B cell (primary cell): ENCODE measurements around the gene MS4A1. TPM values are rescaled to one million over a fixed set of nuclear protein-coding genes. Genes with fewer than 3 reads are reported as not detected.
"Not testable (repeated sequence)": the region's sequence is repeated elsewhere in the genome, so short reads cannot be mapped to it uniquely, and the experiment has no call there.

ENCODE experiments used
- ATAC-seq: fragments of 200-7000 bp; cut with Tn5 transposase; one replicate; pipeline ENCODE4 v1.10.0; 2021; ENCODE audit warnings: low read depth, mild to moderate bottlenecking, moderate number of reproducible peaks, moderate library complexity
- CTCF ChIA-PET: fragments of 350-600 bp; sonication (Branson Sonifier 250); formaldehyde crosslinking; loops from one replicate; lab custom pipeline; 2021; ENCODE audit warnings: antibody characterized with exemption, inconsistent platforms; lab: Charles Lee
- POLR2A ChIA-PET: fragments of 350-600 bp; sonication (Branson Sonifier 250); formaldehyde crosslinking; loops from one replicate; lab custom pipeline; 2021; ENCODE audit warnings: antibody characterized with exemption; lab: Charles Lee
- DNase-seq: peaks from one replicate; pipeline ENCODE4 v3.0.0; 2013
- H2AFZ ChIP-seq: 2 replicates; pipeline ENCODE4 v1.6.1; 2012; ENCODE audit warnings: mild to moderate bottlenecking, low read depth, low read length; ENCODE audit not compliant: insufficient read depth, poor library complexity, severe bottlenecking
- H3K27ac ChIP-seq, 2 donors: 1 replicate in 1 of 2; 2 replicates in 1 of 2; pipeline ENCODE4 v1.5.1; 2012 to 2013; ENCODE audit warnings: low read length in 2 of 2, mild to moderate bottlenecking in 2 of 2, moderate library complexity in 1 of 2
- H3K27me3 ChIP-seq, 4 experiments: fragments of 200-600 bp in 1 of 4; sonication (generic) in 1 of 4; replicated peaks in 1 of 4; 1 replicate in 2 of 4; 2 replicates in 2 of 4; pipeline versions ENCODE4 v1.6.1 to v1.7.0; 2013 to 2016; ENCODE audit warnings: low read length in 3 of 4, mild to moderate bottlenecking in 2 of 4, mixed read lengths in 1 of 4, moderate library complexity in 1 of 4; ENCODE audit not compliant: insufficient read depth in 4 of 4, control insufficient read depth in 3 of 4; ENCODE audit errors: control extremely low read depth in 1 of 4
- H3K36me3 ChIP-seq, 2 experiments: replicated peaks in 1 of 2; 1 replicate in 1 of 2; 2 replicates in 1 of 2; pipeline versions ENCODE4 v1.6.1 to v1.7.1; 2013; ENCODE audit warnings: low read length in 1 of 2; ENCODE audit not compliant: insufficient read depth in 2 of 2, control insufficient read depth in 1 of 2; ENCODE audit errors: control extremely low read depth in 1 of 2, extremely low read depth in 1 of 2
- H3K4me1 ChIP-seq, 2 donors: fragments of 200-600 bp in 1 of 2; sonication (generic) in 1 of 2; 1 replicate in 1 of 2; 2 replicates in 1 of 2; pipeline versions ENCODE4 v1.5.1 to v1.6.1; 2013 to 2017; ENCODE audit warnings: low read length in 2 of 2; ENCODE audit not compliant: control insufficient read depth in 2 of 2, insufficient read depth in 2 of 2
- H3K4me2 ChIP-seq: replicated peaks from 2 replicates; pipeline ENCODE3; 2012; ENCODE audit warnings: mild to moderate bottlenecking, low read depth, low read length; ENCODE audit not compliant: poor library complexity, severe bottlenecking
- H3K4me3 ChIP-seq, 5 experiments: fragments of 200-600 bp in 1 of 5; sonication (generic) in 1 of 5; 1 replicate in 3 of 5; 2 replicates in 2 of 5; pipeline versions ENCODE4 v1.5.1 to v1.7.0; 2011 to 2016; ENCODE audit warnings: low read length in 4 of 5, mild to moderate bottlenecking in 4 of 5, low read depth in 2 of 5, control low read depth in 1 of 5, moderate library complexity in 1 of 5; ENCODE audit not compliant: insufficient read depth in 1 of 5; ENCODE audit errors: control extremely low read depth in 1 of 5, extremely low read depth in 1 of 5
- H3K79me2 ChIP-seq: fragments of 200-600 bp; sonication (generic); one replicate; pipeline ENCODE4 v1.6.0; 2016; ENCODE audit warnings: low read length; ENCODE audit not compliant: control insufficient read depth, insufficient read depth
- H3K9ac ChIP-seq: fragments of 200-600 bp; sonication (generic); 2 replicates; pipeline ENCODE4 v1.6.1; 2017; ENCODE audit warnings: mild to moderate bottlenecking, low read length, moderate library complexity
- H3K9me3 ChIP-seq, 3 donors: one replicate each; pipeline versions ENCODE4 v1.6.1 to v1.7.1; 2013; ENCODE audit warnings: low read length in 2 of 3; ENCODE audit not compliant: control insufficient read depth in 2 of 3, insufficient read depth in 1 of 3; ENCODE audit errors: control extremely low read depth in 1 of 3
- H4K20me1 ChIP-seq: 2 replicates; pipeline ENCODE4 v1.6.0; 2012; ENCODE audit warnings: mild to moderate bottlenecking, low read length; ENCODE audit not compliant: insufficient read depth, control insufficient read depth, poor library complexity, severe bottlenecking
- H3K27ac Mint-ChIP-seq: one replicate; pipeline ENCODE4 v1.8.0; 2021; ENCODE audit warnings: mixed read lengths
- H3K27me3 Mint-ChIP-seq: one replicate; pipeline ENCODE4 v1.8.0; 2021; ENCODE audit warnings: mixed read lengths
- H3K4me1 Mint-ChIP-seq: one replicate; pipeline ENCODE4 v1.8.0; 2021; ENCODE audit warnings: mixed read lengths
- H3K4me3 Mint-ChIP-seq: one replicate; pipeline ENCODE4 v1.8.0; 2021; ENCODE audit warnings: mixed read lengths
- H3K9me3 Mint-ChIP-seq: one replicate; pipeline ENCODE4 v1.8.0; 2022; ENCODE audit warnings: mixed read lengths; ENCODE audit not compliant: insufficient read depth
- EZH2 ChIP-seq: IDR thresholded peaks from 2 replicates; pipeline ENCODE4 v1.6.1; 2012; ENCODE audit warnings: borderline replicate concordance, low read depth, mild to moderate bottlenecking, moderate library complexity, low read length; ENCODE audit not compliant: insufficient read depth, poor library complexity, severe bottlenecking
- WGBS: methylation state at CpG from one replicate; pipeline ENCODE4 v1.1.5; 2013; ENCODE audit warnings: missing lambda C conversion rate; ENCODE audit not compliant: insufficient coverage; 5-methylcytosine and 5-hydroxymethylcytosine counted together
- intact Hi-C: fragments of 100-400 bp; cut with micrococcal nuclease; formaldehyde crosslinking; loops from one replicate; pipeline ENCODE4 v1.10.0; 2022
- polyA plus RNA-seq: library from polyadenylated mRNA; depleted of rRNA; stranded (reverse); fragments of >200 nt; gene quantifications from 2 replicates; pipeline ENCODE4 v1.2.3, GENCODE V29; 2012
- total RNA-seq, 2 donors: library from RNA; stranded (reverse); fragments of 120-200 nt in 1 of 2; gene quantifications; 1 replicate in 1 of 2; 2 replicates in 1 of 2; pipeline versions ENCODE4 v1.2.3 to v1.2.4, GENCODE V29; 2013 to 2022

The MS4A1 gene
- total and polyA plus RNA-seq, 2 donors (not counting 1 experiment from before 2014, with no cell fraction given): 1,202 to 5,160 TPM

- ChIA-PET CTCF (interaction anchor here (1.8 kb wide), 1 partner anchor 85 kb away, joined by 6 read pairs; no protein-coding TSS in a partner anchor), POLR2A (interaction anchor here (0.9 kb wide), 1 partner anchor 29 kb away, joined by 5 read pairs; no protein-coding TSS in a partner anchor)
- no peak overlapping the region for H3K27ac ChIP-seq
- no peaks in the 10 kb centered on the region for H3K36me3 ChIP-seq
- intact Hi-C loops: loop anchor here (2.0 kb wide), 1 partner anchor 69 kb away; the partner anchor contains the start of gene MS4A7
- H2AFZ ChIP-seq: no peak overlapping the region
- H3K4me2 ChIP-seq: no peak overlapping the region
- no peak overlapping the region for H3K9ac ChIP-seq
- peaks cover 34% of the 10 kb centered on the region in 2 donors for H3K4me1 ChIP-seq
- H3K4me3 ChIP-seq: no peak overlapping the region
- Mint-ChIP-seq H3K4me3 (no peak overlapping the region), H3K9me3 (no peaks in the 10 kb centered on the region), H3K27me3 (no peaks in the 10 kb centered on the region), H3K27ac (peak overlapping the region; percentile 58), H3K4me1 (peaks cover 59% of the 10 kb centered on the region)
- no peaks in the 10 kb centered on the region for H3K27me3 ChIP-seq
- ATAC-seq: no peak
- H4K20me1 ChIP-seq: no peaks in the 10 kb centered on the region
- no peak for DNase-seq
- TF ChIP-seq EZH2: no peak
- H3K9me3 ChIP-seq: peaks cover 0 to 3% (median 0%) of the 10 kb centered on the region in 3 donors
- peaks cover 7% of the 10 kb centered on the region for H3K79me2 ChIP-seq
Measured at GRCh38 chr11:60447846-60448245, 7.8 kb upstream of the MS4A1 start.

- H3K9me3 Mint-ChIP-seq, H3K27ac ChIP-seq, DNase-seq, H3K9ac ChIP-seq, H3K27me3 ChIP-seq, H3K4me2 ChIP-seq, H3K4me3 Mint-ChIP-seq, POLR2A ChIA-PET, H3K4me3 ChIP-seq, H3K27me3 Mint-ChIP-seq, ATAC-seq, H4K20me1 ChIP-seq, H3K27ac Mint-ChIP-seq, CTCF ChIA-PET, H2AFZ ChIP-seq, H3K9me3 ChIP-seq, H3K36me3 ChIP-seq: not testable (repeated sequence)
- H3K4me1 ChIP-seq: peaks cover 45 to 47% of the 10 kb centered on the region in 2 donors
- intact Hi-C loops: loop anchor here (10.0 kb wide), 1 partner anchor 644 kb away; no protein-coding TSS in a partner anchor
- H3K4me1 Mint-ChIP-seq: peaks cover 65% of the 10 kb centered on the region
- 99% methylated on average over 14 of the region's 32 CpGs for WGBS
- peaks cover 16% of the 10 kb centered on the region for H3K79me2 ChIP-seq
Measured at GRCh38 chr11:60451185-60451584, 4.5 kb upstream of the MS4A1 start.
